ENCODE data around the gene MRPL4. TPM values are rescaled to one million over a fixed set of nuclear protein-coding genes. Genes with fewer than 3 reads are reported as not detected.

The MRPL4 gene
- total RNA-seq (2014; rRNA removed; shearing (Covaris generic)), result 130 and 157 TPM in 2 replicates

DNA sequence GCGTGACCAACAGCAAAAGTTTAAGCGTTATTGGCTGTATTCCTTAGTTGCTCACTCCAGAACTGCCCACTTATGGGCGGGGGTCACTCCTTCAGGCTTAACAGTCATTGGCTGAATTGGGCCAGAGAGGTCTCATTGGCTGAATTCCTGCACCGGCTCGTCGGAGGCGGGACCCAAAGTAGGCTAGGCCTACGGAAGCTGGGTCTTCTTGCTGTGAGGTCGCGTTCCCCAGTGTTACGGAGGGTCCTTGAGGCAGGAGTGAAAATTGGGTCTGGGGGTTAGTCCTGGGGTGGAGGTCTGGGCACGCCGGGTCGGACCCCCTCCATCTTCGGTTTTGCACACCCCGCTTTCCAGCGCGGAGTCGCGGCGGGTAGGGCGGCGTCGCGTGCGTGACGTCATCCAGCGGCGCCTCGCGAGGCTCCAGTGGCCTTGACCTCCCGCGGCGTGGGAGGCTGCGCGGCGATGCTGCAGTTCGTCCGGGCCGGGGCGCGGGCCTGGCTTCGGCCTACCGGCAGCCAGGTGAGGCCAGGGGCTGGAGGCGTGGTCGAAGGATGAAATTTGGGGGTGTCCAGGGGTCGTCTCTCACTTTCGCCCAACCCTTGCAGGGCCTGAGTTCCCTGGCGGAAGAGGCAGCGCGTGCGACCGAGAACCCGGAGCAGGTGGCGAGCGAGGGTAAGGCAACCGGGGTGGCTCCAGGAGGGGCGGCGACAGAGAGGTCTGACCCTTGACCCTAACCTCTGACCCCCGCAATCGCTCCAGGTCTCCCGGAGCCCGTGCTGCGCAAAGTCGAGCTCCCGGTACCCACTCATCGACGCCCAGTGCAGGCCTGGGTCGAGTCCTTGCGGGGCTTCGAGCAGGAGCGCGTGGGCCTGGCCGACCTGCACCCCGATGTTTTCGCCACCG, at the start of gene MRPL4:
Gene MRPL4, plus strand, starts transcription at position 423 of the 903 bp plus-strand sequence. Its CDS starts 40 bp downstream, at position 463.
- DNase-seq (ENCODE audit: low spot score), result peak; percentile 99

DNA sequence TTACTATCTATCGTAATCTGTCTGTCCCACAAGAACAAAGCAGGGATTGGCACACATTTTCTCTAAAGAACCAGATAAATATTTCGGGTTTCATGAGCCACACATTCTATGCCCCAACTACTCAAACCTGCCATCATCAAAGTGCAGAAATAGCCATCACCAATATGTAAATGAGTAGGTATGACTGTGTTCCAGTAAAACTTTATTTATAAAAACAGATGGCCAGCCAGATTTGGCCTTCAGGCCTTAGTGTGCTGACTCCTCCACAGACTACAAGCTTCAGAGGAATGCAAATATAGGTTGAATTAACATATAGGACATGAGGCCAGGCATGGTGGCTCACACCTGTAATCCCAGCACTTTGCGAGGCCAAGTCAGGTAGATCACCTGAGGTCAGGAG, 48.3 kb upstream of the MRPL4 start:
- DNase-seq (ENCODE audit: low spot score), result no peak

GRCh38 chr19:10205636-10206035, 46.4 kb upstream of the MRPL4 start:
- no peak for DNase-seq (ENCODE audit: low spot score)

GRCh38 chr19:10206226-10206885, 45.7 kb upstream of the MRPL4 start:
- DNase-seq (ENCODE audit: low spot score), result peak; percentile 64

GRCh38 chr19:10207026-10207425, 45.0 kb upstream of the MRPL4 start:
- DNase-seq (ENCODE audit: low spot score), result no peak

- no peak for DNase-seq (ENCODE audit: low spot score)
These were observed 42.7 kb upstream of the MRPL4 start for GRCh38 chr19:10209315-10209714.

DNA sequence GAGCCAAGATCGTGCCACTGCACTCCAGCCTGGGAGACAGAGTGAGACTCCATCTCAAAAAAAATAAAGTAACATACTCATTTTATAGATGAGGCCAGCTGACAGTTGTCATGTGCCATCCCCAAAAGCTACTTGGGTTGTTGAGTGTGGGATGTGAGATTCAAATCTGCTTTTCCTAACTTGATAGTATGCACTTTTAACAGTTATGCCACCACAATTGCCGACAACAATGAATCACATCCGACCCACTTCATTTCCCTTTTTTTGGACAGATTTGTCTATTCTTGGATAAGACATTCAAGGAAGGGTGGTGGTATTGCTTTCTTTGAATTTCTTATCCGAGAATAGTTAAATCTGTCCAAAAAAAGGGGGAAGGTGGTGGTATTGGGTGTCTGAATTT, 41.0 kb upstream of the MRPL4 start:
- no peak for DNase-seq (ENCODE audit: low spot score)

GRCh38 chr19:10211691-10212090, 40.3 kb upstream of the MRPL4 start:
- no peak for DNase-seq (ENCODE audit: low spot score)

DNA sequence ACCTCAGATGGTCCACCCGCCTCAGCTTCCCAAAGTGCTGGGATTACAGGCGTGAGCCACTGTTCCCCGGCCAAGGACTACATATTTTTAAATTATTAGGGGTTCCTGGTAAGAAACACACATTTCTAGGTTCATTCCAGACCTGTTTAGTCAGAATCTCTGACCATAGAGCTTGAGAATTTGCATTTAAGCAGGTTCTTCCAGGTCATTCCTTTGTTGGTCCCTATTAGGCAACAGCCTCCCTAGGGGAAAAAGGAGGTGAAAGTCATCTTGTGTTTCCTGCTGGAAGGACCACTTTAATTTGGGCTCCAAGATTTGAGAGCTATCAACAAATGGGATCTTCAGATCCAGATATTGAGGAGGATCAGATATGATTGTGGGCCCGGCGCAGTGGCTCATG, 37.2 kb upstream of the MRPL4 start:
- DNase-seq (ENCODE audit: low spot score), result no peak

GRCh38 chr19:10217085-10217484, 34.9 kb upstream of the MRPL4 start:
- DNase-seq (ENCODE audit: low spot score), result no peak

GRCh38 chr19:10219678-10220077, 32.3 kb upstream of the MRPL4 start:
- DNase-seq (ENCODE audit: low spot score), result peak; percentile 61

DNA sequence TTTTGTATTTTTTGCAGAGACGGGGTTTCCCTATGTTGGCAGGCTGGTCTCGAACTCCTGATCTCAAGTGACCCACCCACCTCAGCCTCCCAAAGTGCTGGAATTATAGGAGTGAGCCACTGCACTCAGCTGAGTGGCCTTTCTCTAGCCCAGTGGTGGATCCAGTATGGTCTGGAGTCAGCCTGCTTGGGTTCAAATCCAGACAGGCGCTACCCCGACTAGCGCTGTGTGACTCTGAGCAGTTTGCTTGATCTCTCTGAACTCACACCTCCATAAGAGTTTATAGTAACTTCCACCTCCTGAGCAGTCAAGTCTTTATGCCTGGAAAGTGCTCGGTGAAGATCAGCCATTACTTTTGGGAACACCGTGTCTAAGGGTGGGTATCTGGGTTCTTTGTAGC, 31.3 kb upstream of the MRPL4 start:
- DNase-seq (ENCODE audit: low spot score), result no peak

- DNase-seq (ENCODE audit: low spot score), result no peak
These were observed 29.7 kb upstream of the MRPL4 start for GRCh38 chr19:10222201-10222890.

GRCh38 chr19:10223488-10224213, 28.4 kb upstream of the MRPL4 start:
- DNase-seq (ENCODE audit: low spot score), result no peak

DNA sequence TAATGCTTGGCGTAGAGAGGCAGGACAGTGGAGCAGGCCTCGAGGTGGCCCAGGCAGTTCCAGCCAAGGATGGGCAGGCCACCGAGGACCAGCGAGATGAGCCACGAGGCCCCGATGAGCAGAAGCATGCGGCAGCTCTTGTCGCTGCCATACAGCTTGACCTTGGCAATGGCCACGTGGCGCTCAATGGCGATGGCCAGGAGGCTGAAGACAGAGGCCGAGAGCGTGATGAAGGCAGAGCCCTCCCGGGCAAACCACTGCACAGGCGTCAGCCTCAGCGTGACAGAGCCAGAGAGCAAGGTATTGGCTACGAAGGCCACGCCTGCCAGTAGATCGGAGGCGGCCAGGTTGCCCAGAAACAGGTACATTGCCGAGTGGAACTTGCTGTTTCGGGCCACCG, 27.7 kb upstream of the MRPL4 start:
- DNase-seq (ENCODE audit: low spot score), result no peak

DNA sequence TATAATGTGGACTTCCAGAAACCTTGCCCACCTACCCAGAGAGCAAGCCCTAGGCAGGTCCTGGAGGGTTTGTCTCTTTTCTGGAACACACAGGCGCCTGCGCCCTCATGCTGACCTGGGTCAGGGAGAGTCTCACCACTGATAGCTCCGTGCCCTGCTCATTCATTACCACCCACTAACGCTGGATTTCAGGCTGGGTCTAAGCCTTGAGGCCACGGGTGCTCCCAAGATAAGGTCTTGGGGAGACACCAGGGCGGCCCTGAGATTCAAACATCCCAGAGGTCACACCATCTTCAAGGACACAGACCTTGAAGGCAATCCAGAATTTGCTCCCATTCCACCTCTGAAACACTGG, 26.0 kb upstream of the MRPL4 start:
- no peak for DNase-seq (ENCODE audit: low spot score)

DNA sequence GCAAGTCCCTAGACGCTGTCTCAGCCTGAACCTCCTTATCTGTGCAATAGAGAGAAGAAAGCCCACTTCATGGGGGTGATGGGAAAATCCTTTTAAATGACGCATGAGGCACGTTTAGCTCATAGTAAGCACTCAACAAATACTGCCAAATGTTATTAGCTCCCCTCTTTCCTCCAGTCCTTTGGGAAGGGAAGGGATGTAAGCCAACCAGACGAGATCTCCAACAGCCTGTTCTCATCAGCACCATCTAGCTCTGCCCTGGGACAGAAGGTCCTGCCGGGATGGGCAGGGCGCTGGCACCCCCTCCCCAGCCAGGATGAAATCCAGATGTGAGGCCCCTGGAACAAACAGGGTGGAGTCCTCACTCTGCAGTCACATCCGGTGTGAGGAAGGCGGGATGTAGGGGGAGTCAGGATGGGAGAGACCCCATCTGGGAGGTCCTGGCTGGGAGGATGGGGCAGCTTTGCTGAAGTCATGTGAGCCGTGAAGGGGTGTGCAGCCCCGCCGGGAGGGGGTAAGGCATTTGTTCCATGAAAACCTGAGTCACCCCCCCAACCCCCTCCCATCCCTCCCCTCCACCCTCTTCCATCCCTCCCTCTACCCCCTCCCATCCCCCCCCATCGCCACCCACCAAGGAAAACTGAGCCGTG, 25.5 kb upstream of the MRPL4 start:
- DNase-seq (ENCODE audit: low spot score), result no peak

GRCh38 chr19:10227026-10227971, 24.7 kb upstream of the MRPL4 start:
- no peak for DNase-seq (ENCODE audit: low spot score)

GRCh38 chr19:10228393-10228792, 23.6 kb upstream of the MRPL4 start:
- no peak for DNase-seq (ENCODE audit: low spot score)

- DNase-seq (ENCODE audit: low spot score), result no peak
These were observed 23.1 kb upstream of the MRPL4 start for GRCh38 chr19:10228920-10229319.
